Loucy (cell line): ENCODE data around the gene SYN1.

Experiments
- EZH2phosphoT487 ChIP-seq: fragments of 200-600 bp; IDR thresholded peaks from 2 replicates; pipeline ENCODE4 v1.6.1; 2018; ENCODE audit warnings: antibody characterized with exemption, mild to moderate bottlenecking, moderate library complexity, borderline replicate concordance
- TF ChIP-seq, protein P1 (sequence below): fragments of 200-600 bp; sonication (generic); conservative IDR thresholded peaks from 2 replicates; pipeline ENCODE4 v1.5.1; 2014; ENCODE audit warnings: mild to moderate bottlenecking, antibody characterized with exemption, low read length

GRCh38 chrX:47613082-47613481 is 6.6 kb downstream of the SYN1 start:
- TF ChIP-seq, protein P1, sequence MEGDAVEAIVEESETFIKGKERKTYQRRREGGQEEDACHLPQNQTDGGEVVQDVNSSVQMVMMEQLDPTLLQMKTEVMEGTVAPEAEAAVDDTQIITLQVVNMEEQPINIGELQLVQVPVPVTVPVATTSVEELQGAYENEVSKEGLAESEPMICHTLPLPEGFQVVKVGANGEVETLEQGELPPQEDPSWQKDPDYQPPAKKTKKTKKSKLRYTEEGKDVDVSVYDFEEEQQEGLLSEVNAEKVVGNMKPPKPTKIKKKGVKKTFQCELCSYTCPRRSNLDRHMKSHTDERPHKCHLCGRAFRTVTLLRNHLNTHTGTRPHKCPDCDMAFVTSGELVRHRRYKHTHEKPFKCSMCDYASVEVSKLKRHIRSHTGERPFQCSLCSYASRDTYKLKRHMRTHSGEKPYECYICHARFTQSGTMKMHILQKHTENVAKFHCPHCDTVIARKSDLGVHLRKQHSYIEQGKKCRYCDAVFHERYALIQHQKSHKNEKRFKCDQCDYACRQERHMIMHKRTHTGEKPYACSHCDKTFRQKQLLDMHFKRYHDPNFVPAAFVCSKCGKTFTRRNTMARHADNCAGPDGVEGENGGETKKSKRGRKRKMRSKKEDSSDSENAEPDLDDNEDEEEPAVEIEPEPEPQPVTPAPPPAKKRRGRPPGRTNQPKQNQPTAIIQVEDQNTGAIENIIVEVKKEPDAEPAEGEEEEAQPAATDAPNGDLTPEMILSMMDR = no peak
- TF ChIP-seq EZH2phosphoT487 = no peak
